SU-DHL-6 (cell line): Measurements from ENCODE around the gene SPATA2.

ENCODE experiments used
- H2AFZ ChIP-seq: fragments of 200-600 bp; sonication (generic); 2 replicates; pipeline ENCODE4 v1.6.1; 2014; ENCODE audit warnings: low read depth, mild to moderate bottlenecking, moderate library complexity, mixed read lengths, antibody characterized with exemption, low read length; ENCODE audit not compliant: severe bottlenecking
- H3F3A ChIP-seq: fragments of 200-600 bp; shearing (Covaris generic); 2 replicates; pipeline ENCODE4 v1.6.0; 2016; ENCODE audit warnings: antibody characterized with exemption, mild to moderate bottlenecking; ENCODE audit not compliant: insufficient read depth
- H3K27ac ChIP-seq: fragments of 200-600 bp; sonication (generic); 2 replicates; pipeline ENCODE4 v1.5.1; 2016; ENCODE audit warnings: low read depth, mild to moderate bottlenecking, low read length, moderate library complexity, mixed read lengths
- H3K27me3 ChIP-seq: fragments of 200-600 bp; sonication (generic), shearing (Covaris generic); 2 replicates; pipeline ENCODE4 v1.6.0; 2014; ENCODE audit warnings: mild to moderate bottlenecking, low read length
- H3K36me3 ChIP-seq: fragments of 200-600 bp; sonication (generic); 2 replicates; pipeline ENCODE4 v1.6.1; 2014; ENCODE audit warnings: mild to moderate bottlenecking, low read length, mixed read lengths
- H3K4me2 ChIP-seq: fragments of 300-600, 200-600 bp; shearing (Covaris generic), sonication (generic); 2 replicates; pipeline ENCODE4 v1.6.0; 2014; ENCODE audit warnings: low read length, low read depth, mild to moderate bottlenecking; ENCODE audit not compliant: poor library complexity, severe bottlenecking
- H3K4me3 ChIP-seq: fragments of 200-600 bp; sonication (generic); 2 replicates; pipeline ENCODE4 v1.5.1; 2014; ENCODE audit warnings: antibody characterized with exemption, low read length, mild to moderate bottlenecking, mixed read lengths; ENCODE audit not compliant: insufficient read depth, poor library complexity, severe bottlenecking
- H3K79me2 ChIP-seq: fragments of 200-600 bp; sonication (generic); 2 replicates; pipeline ENCODE4 v1.6.1; 2014; ENCODE audit warnings: mild to moderate bottlenecking, low read length, moderate library complexity; ENCODE audit not compliant: insufficient read depth
- H3K9ac ChIP-seq: fragments of 200-600 bp; sonication (generic); 2 replicates; pipeline ENCODE4 v1.7.0; 2014; ENCODE audit warnings: mild to moderate bottlenecking, low read length
- H3K9me2 ChIP-seq: fragments of 200-600 bp; sonication (generic); replicated peaks from 2 replicates; pipeline ENCODE4 v1.6.1; 2014; ENCODE audit warnings: low read length; ENCODE audit not compliant: insufficient read depth
- H3K9me3 ChIP-seq: fragments of 200-600 bp; sonication (generic); 2 replicates; pipeline ENCODE4 v1.6.1; 2014; ENCODE audit warnings: low read length, mixed read lengths; ENCODE audit not compliant: insufficient read depth
- H4K20me1 ChIP-seq: fragments of 200-600 bp; sonication (generic); 2 replicates; pipeline ENCODE4 v1.6.1; 2014; ENCODE audit warnings: low read depth, mild to moderate bottlenecking, antibody characterized with exemption, low read length, moderate library complexity, mixed read lengths
- CTCF ChIP-seq: fragments of 200-600 bp; sonication (generic); IDR thresholded peaks from one replicate; pipeline ENCODE4 v1.5.1; 2017; ENCODE audit warnings: antibody characterized with exemption, mild to moderate bottlenecking, low read length, moderate library complexity; ENCODE audit not compliant: insufficient read depth, poor library complexity, severe bottlenecking
- EZH2phosphoT487 ChIP-seq: fragments of 200-600 bp; sonication (generic), shearing (Covaris generic); conservative IDR thresholded peaks from 2 replicates; pipeline ENCODE4 v1.6.1; 2018; ENCODE audit warnings: mild to moderate bottlenecking, antibody characterized with exemption, low read length, moderate library complexity, mixed read lengths

The SPATA2 gene

GRCh38 chr20:49909499-49910339 is 5.6 kb downstream of the SPATA2 start:
- no peaks in the 10 kb centered on the region for H3K36me3 ChIP-seq
- no peaks in the 10 kb centered on the region for H3K27me3 ChIP-seq
- no peak overlapping the region for H3K27ac ChIP-seq
- no peak overlapping the region for H3K4me2 ChIP-seq
- H3F3A ChIP-seq, result no peaks in the 10 kb centered on the region
- no peak overlapping the region for H3K9ac ChIP-seq
- no peak for TF ChIP-seq EZH2phosphoT487
- TF ChIP-seq CTCF, result no peak
- H3K9me3 ChIP-seq, result no peaks in the 10 kb centered on the region
- no peak overlapping the region for H3K4me3 ChIP-seq
- H4K20me1 ChIP-seq, result no peaks in the 10 kb centered on the region
- no peak overlapping the region for H2AFZ ChIP-seq
- peaks cover 36% of the 10 kb centered on the region for H3K79me2 ChIP-seq
- no peaks in the 10 kb centered on the region for H3K9me2 ChIP-seq

DNA sequence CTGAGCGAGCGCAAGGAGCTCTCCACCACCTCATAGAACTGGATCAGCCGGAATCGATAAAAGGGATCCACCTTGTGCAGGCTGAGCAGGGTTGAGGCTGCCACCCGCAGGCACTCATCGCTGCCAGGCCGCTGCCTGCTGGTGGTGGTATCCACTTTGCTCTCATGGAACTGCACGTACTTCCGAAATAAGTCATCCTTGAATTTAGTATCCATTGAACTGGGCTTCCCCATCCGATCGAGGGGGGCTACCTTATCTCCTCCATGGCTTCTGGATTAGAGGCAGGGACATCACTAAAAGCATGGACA is 7.1 kb downstream of the SPATA2 start:
- no peak overlapping the region for H3K27ac ChIP-seq
- H3K9ac ChIP-seq, result no peak overlapping the region
- H3K9me3 ChIP-seq, result no peaks in the 10 kb centered on the region
- no peak overlapping the region for H2AFZ ChIP-seq
- peaks cover 20% of the 10 kb centered on the region for H3K79me2 ChIP-seq
- H3F3A ChIP-seq, result no peaks in the 10 kb centered on the region
- no peaks in the 10 kb centered on the region for H3K36me3 ChIP-seq
- H3K4me2 ChIP-seq, result no peak overlapping the region
- H4K20me1 ChIP-seq, result no peaks in the 10 kb centered on the region
- H3K9me2 ChIP-seq, result no peaks in the 10 kb centered on the region
- no peak overlapping the region for H3K4me3 ChIP-seq
- no peak for TF ChIP-seq CTCF
- no peak for TF ChIP-seq EZH2phosphoT487
- H3K27me3 ChIP-seq, result no peaks in the 10 kb centered on the region

DNA sequence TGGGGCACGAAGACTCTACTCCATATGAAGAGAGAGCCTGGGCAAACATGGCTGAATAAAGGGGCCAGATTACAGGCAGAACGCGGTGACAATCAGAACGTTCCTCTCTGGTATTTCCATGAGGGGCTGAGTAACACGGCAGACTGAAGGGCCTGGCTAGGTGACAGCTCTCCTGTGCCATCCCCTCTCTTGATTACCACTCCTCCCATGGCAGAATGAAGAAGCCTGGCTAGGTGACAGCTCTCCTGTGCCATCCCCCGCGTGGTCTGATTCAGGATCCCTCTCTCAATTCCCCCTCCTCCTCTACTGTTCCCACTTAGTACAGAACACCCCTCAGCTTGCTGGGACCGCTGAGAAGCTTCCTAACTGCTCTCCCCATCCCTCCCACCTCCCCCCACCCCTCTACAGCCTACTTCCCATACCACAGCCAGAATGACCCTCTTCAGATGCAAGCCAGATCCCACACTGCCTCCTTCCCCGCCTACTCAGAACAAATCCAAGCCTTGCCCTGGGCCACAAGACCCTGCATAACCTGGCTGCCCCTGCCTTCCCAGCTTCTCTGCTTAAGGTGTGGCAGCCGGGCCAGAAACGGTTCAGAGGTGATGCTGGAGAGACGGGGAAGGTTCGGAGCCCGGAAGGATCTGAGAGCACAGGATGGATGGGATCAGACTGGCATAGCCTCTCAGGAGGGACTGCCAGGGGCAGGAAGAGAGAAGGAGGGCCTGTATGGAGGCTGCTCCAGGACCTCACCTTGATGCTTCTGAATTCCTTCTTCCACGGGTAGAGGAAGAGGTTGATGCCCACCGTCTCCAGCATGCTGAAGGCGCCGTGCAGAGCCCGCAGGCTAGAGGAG is 7.7 kb downstream of the SPATA2 start:
- H3K27ac ChIP-seq, result no peak overlapping the region
- H3K4me2 ChIP-seq, result no peak overlapping the region
- no peaks in the 10 kb centered on the region for H3F3A ChIP-seq
- H2AFZ ChIP-seq, result no peak overlapping the region
- H3K9me3 ChIP-seq, result no peaks in the 10 kb centered on the region
- H3K9me2 ChIP-seq, result no peaks in the 10 kb centered on the region
- H4K20me1 ChIP-seq, result no peaks in the 10 kb centered on the region
- no peaks in the 10 kb centered on the region for H3K36me3 ChIP-seq
- no peak for TF ChIP-seq CTCF
- TF ChIP-seq EZH2phosphoT487, result no peak
- no peaks in the 10 kb centered on the region for H3K27me3 ChIP-seq
- H3K79me2 ChIP-seq, result peaks cover 15% of the 10 kb centered on the region
- H3K9ac ChIP-seq, result no peak overlapping the region
- no peak overlapping the region for H3K4me3 ChIP-seq
